T-helper 1 cell (primary cell): Measurements from ENCODE around the gene NELL1.
"Not testable (repeated sequence)": the region's sequence is repeated elsewhere in the genome, so short reads cannot be mapped to it uniquely, and the experiment has no call there.

Experiments used
- DNase-seq, 5 donors: peaks; one replicate each; pipeline ENCODE4 v3.0.0-alpha.2; 2012 to 2020

Gene NELL1

GRCh38 chr11:20771681-20772080, 102.3 kb downstream of the NELL1 start:
- no peak for DNase-seq

- no peak for DNase-seq
These were observed 105.9 kb downstream of the NELL1 start for GRCh38 chr11:20775331-20775730.

GRCh38 chr11:20782775-20783174, 113.4 kb downstream of the NELL1 start:
- DNase-seq = no peak

GRCh38 chr11:20783220-20783619, 113.8 kb downstream of the NELL1 start:
- DNase-seq = no peak

- DNase-seq = no peak
These were observed 121.2 kb downstream of the NELL1 start for GRCh38 chr11:20790622-20791021.

GRCh38 chr11:20795005-20795404, 125.6 kb downstream of the NELL1 start:
- DNase-seq = no peak

- DNase-seq = no peak
These were observed 138.9 kb downstream of the NELL1 start for GRCh38 chr11:20808328-20808727.

- no peak for DNase-seq
These were observed 151.7 kb downstream of the NELL1 start for GRCh38 chr11:20821046-20821445.

- DNase-seq = no peak
These were observed 152.1 kb downstream of the NELL1 start for GRCh38 chr11:20821470-20821869.

GRCh38 chr11:20824773-20825172, 155.4 kb downstream of the NELL1 start:
- no peak for DNase-seq

- DNase-seq = no peak
These were observed 166.2 kb downstream of the NELL1 start for GRCh38 chr11:20835561-20835960.

GRCh38 chr11:20839231-20839630, 169.8 kb downstream of the NELL1 start:
- DNase-seq = no peak

GRCh38 chr11:20840341-20840740, 171.0 kb downstream of the NELL1 start:
- DNase-seq = no peak

- DNase-seq = no peak
These were observed 174.8 kb downstream of the NELL1 start for GRCh38 chr11:20844216-20844615.

- no peak for DNase-seq
These were observed 175.2 kb downstream of the NELL1 start for GRCh38 chr11:20844630-20845029.

- no peak for DNase-seq
These were observed 185.0 kb downstream of the NELL1 start for GRCh38 chr11:20854215-20854955.

- no peak for DNase-seq
These were observed 191.9 kb downstream of the NELL1 start for GRCh38 chr11:20861322-20861721.

- DNase-seq = not testable (repeated sequence)
These were observed 192.9 kb downstream of the NELL1 start for GRCh38 chr11:20862263-20862662.

- no peak for DNase-seq
These were observed 195.2 kb downstream of the NELL1 start for GRCh38 chr11:20864628-20865027.

- no peak for DNase-seq
These were observed 195.8 kb downstream of the NELL1 start for GRCh38 chr11:20865161-20865560.

GRCh38 chr11:20869123-20869522, 199.7 kb downstream of the NELL1 start:
- no peak for DNase-seq

GRCh38 chr11:20873054-20873453, 203.7 kb downstream of the NELL1 start:
- DNase-seq = no peak

GRCh38 chr11:20874358-20874757, 205.0 kb downstream of the NELL1 start:
- no peak for DNase-seq

GRCh38 chr11:20875889-20876288, 206.5 kb downstream of the NELL1 start:
- no peak for DNase-seq

- no peak for DNase-seq
These were observed 207.4 kb downstream of the NELL1 start for GRCh38 chr11:20876738-20877137.
